COR-L47 (cell line): Measurements from ENCODE around the gene FARP1.

ENCODE experiments used
- DNase-seq: peaks from one replicate; lab custom pipeline; 2025; lab: John Stamatoyannopoulos, UW

The FARP1 gene

DNA sequence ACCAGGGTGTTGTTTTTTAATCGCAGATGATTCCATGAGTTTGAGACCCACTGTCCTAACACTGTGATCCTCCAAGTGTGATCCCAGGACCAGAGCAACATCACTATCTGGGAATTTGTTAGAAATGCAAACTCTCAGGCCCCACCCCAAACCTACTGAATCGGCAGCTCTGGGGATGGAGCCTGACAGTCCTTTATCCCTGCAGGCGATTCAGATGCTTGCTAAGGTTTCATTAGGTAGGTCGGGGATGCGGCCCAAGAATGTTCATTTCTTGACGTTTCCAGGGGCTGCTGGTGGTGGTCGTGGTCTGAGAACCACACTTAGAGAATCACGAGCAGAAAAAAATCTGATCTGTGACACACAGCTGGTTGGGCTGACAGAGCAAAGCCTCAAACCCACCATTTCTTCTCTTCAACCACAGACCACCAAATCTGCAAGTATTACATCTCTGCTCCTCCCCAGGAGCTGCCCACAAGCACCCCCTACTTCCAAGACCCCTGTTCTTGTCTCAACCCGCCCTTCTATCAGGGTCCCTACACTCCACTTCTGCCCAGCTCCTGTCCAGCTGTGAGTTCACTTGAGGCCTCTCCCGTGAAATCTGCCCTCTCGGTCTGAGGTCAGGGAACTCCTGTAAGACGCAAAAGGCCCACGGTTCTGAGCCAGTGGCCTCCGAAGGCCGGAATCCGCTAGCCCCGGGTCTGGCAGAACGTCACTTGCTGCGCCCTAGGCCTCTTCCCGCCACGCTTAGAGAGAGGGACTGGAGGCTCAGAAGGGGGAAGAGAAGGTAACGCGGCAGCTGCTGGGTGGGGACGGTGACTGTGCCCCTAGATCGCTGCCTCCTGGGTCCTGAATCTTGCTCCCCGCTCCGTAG, 1.1 kb upstream of the FARP1 start:
- no peak for DNase-seq

DNA sequence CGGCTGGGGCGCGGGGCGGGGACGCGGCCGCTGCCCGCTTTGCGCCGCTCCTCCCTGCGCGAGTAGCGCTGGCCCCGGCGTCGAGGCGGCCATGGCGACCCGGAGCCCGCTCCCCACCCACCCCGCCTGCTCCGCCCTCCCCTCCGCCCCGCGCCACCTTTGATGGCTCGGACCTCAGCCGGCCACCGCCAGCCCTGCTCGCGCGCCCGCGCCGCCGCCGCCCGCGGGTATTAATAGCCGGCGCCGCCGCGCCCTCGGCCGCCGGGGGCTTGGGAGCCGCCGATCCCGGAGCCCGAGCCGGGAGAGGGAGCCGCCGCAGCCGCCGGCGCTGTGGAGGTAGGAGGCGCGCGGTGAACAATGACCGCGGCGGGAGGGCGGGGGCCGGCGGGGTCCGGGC, 261 bp downstream of the FARP1 start:
- no peak for DNase-seq

DNA sequence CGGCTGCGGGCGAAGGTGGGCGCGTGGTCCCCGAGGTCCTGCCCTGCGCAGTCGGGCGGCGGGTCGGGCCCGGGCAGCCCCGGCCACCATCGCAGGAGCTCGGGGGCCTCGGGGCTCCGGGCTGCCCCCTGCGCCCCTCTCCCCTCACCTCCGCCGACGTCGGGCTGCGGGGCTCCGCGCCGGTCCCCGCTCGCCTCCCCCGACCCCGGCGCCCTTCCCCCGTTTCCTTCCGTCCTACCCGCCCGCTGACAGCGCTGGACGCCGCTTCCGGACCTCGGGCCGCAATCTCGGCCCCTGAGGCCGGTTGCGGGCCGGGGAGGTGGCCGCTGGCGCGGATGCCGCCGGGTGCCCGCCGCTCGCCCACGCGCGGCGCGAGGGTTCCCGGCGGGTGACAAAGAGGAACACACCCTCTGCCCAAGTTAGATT, 720 bp downstream of the FARP1 start:
- no peak for DNase-seq

DNA sequence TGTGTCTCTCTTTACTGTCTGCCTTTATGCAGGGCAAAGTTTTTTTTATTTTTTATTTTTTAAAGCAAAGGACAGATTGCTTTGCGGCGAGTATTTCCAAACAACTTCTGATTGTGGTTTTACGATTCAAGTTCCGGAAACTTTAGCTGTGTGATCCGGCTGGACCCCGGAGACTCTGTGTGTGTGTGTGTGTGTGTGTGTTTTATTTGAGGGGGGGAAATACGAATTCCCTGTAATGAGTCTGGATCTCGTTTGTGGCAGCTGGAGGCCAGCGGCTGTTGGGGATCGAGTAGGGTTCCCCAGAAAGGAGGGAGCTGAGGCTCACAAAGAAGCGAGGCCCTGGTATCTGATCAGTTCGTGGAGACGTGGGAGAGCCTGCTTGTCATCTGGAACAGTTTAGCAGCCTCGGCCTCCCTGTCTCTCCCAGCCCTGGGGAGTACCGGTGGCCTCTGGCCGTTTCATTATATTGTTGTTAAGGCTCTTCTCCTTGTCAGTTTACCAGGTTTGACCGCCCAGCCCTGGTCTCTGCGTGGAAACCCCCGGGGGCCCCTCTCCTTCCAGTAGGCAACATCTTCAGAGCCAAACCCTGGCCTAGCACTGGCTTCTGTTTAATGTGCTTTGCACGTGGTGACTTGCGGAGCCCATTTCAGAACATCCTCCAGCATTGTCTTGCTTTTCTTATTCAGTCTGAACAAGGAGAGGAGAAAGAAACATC, 1.3 kb downstream of the FARP1 start:
- no peak for DNase-seq

DNA sequence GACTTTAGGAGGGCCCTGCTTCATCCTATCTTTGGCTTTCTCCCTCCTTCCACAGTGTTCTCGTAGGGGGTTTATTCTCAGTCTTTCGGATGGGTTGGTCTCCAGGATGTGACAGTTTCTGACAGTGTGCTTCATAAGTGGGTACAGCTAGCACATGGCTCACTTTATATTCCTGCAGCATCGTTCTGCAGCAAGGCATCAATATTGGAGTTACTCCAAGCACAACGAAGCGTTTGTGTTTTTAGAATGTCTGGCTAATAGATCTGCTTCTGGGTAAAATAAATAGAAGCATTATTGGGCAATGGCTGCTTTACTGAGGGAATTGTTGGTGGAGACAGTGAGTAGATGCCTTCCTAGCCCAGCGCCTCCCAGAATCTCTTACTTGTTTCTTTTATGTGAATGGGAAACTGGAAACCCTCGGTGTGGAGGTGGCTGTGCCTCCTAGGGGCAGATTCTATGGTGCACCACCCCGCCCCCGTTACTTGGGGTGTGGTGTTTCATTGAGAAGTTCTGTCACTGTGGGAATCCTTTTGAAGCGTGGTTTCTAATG, 2.0 kb downstream of the FARP1 start:
- peak; percentile 59 for DNase-seq

DNA sequence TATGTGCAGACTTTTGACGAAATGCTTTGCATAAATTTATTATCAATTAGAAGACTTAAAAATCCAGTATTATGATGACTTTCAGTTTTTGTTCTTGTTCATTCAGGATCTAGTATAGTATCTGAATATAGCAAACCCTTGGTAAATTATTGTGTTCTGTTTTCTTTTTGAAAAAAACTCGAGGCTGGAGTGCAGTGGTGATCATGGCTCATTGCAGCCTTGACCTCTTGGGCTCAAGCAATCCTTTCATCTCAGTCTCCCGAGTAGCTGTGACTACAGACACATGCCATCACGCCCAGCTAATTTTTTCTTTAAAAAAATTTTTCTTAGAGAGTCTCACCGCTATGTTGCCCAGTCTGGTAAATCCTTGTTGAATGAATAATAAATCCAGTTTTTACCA, 4.6 kb downstream of the FARP1 start:
- DNase-seq, result no peak

DNA sequence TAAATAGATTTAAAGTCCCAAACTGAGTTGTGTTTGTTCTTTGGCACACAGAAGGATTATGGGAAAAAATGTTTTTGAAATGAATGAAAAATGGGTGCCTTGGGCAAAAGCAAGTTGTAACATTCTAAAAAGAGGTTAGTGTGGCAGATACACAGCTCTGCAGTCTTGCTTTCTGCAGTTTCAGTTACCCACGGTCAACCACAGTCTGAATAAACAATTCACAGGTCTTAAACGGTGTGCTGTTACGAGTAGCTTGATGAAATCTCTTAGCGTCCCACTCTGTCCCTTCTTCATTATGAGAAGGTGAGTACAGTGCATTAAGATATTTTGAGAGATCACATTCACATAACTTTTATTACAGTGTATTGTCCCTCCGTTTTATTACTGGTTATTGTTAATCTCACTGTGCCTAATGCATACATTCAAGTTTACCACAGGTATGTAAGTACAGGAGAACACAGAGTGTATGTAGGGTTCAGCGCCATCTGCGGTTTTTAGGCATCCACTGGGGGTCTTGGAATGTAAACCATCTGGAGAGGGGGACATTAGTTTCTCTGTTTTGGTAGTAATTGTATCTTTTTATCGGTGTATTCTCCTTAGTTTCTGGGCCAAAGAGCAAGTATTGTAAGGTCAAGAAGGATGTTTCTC, 8.1 kb downstream of the FARP1 start:
- no peak for DNase-seq

DNA sequence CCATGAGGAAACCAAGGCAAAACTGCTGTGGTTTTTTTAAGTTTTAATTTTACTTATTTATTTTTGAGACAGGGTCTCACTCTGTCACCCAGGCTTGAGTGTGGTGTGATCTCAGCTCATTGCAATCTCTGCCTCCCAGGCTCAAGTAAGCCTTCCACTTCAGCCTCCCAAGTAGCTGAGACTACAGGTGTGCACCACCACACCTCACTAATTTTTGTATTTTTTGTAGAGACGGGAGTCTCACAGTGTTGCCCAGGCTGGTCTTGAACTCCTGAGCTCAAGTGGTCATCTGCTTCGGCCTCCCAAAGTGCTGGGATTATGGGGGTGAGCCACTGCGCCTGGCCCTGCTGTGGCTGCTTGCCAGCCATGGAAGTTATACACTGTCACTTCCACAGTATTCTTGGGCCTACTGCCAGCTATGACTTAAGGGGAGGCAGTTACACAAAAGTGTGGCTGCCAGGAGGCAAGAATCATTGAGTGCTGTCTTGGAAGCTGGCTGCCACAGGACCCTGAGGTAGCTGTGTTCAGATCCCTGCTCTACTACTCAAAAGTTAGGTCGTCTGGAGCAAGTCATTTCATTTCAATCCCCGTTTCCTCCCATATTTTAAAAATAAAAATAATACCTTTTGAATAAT, 12.7 kb downstream of the FARP1 start:
- DNase-seq, result no peak

DNA sequence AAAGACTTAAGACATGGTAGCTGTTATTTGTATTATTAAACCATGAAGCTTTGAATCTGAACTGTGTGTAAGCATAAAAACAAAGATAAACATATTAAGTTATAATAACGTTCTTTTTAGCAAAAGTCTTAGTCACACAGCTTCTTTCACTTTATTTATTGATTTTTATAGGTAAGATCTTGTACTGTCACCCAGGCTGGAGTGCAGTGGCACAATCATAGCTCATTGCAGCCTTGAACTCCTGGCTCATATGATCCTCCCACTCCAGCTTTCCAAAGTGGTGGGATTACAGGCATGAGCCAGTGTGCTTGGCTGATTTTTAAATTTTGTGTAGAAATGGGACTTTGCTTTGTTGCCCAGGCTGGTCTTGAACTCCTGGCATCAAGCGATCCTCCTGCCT, 13.4 kb downstream of the FARP1 start:
- DNase-seq, result no peak

DNA sequence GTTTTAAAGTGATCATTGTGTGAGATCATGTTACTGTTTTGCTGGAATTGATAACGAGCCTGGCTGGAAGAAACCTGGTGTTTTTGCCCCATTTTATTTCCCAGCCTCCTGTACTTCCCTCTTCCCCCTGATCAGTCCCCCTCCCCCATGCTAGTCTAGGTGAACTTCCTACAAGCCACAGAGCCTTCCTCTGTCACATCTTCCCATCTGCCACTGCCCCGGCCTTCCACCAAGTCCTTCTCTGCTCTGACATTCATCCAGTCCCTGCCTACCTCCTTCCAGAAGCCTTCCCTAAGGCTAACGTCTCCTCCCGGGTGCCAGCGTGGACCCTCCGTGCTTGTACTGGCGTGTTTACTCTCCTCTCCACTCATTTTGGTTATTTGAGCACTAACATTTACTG, 14.3 kb downstream of the FARP1 start:
- DNase-seq, result no peak

DNA sequence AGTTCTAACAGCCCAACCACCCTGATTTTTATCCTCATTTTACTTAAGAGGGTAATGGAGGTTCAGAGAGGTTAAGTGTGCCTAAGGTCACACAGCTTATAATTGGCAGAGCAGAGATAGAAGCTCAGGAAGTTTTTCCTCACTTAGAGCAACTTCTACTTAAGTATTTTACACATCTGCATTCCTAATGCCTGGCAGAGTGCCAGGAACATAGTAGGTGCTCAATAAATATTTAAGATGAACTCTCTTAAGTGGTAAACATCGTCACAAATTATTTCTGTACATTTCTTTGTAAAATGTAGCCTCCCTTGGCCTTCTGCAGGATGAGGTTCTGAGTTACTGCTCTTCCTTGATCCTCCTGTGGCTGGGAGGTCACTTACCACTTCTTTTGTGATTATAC, 14.7 kb downstream of the FARP1 start:
- no peak for DNase-seq

DNA sequence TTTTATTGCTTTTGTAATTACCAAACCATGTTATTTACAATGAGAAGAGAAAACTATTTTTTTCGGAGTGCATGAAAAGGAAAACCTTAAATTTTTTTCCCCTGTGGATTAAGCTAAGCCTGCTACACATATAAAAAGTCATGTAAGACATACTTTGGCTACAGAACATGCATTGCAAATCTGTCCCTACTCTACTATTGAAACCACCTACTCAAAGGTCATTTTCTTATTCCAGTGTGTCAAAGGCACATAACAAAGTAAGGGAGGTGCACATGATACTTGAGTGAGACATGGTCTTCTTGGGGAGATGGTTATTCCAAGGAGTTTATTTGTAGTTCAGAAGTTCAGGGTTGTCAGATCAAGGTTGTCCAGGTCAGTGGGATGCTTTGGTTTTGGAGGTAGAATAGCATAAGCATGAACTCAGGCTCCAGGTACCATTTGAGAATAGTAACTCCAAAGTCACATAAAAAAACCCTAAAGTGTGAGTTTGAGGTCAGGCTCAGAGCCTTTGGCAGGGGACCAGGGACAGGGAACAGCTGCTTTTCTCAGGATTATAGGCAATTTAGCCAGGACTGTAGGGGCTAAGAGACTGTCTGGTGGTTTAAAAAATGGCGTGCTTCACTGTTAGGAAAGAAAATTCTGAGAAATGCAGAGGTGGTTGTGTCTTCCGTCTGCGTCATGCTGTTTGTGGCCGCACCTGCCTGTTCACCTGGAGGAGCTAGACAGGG, 15.4 kb downstream of the FARP1 start:
- no peak for DNase-seq

DNA sequence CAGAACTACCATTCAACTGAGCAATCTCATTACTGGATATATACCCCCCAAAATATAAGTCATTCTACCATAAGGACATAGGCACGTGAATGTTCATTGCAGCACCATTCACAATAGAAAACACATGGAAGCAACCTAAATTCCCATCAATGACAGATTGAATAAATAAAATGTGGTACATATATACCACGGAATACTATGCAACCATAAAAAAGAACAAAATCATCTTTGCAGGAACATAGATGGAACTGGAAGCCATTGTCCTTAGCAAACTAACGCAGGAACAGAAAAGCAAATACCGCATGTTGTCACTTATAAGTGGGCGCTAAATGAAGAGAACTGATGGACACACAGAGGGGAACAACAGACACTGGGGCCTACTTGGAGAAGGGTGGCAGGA, 20.0 kb downstream of the FARP1 start:
- no peak for DNase-seq

DNA sequence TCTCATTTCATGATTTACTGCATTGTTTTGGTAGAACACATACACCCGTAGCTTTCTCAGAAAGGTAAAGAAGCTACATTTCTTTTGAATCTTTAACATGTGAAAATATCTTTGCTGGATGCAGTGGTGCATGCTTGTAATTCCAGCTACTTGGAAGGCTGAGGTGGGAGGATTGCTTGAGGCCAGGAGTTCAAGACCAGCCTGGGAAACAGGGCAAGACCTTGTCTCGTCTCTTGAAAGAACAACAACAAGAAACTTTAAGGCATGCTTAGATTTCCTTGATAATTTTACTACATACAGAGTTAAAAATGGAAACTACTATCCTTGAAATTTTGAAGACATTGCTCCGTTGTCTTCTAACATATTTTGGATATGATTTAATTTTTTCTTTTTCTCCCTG, 26.4 kb downstream of the FARP1 start:
- no peak for DNase-seq

DNA sequence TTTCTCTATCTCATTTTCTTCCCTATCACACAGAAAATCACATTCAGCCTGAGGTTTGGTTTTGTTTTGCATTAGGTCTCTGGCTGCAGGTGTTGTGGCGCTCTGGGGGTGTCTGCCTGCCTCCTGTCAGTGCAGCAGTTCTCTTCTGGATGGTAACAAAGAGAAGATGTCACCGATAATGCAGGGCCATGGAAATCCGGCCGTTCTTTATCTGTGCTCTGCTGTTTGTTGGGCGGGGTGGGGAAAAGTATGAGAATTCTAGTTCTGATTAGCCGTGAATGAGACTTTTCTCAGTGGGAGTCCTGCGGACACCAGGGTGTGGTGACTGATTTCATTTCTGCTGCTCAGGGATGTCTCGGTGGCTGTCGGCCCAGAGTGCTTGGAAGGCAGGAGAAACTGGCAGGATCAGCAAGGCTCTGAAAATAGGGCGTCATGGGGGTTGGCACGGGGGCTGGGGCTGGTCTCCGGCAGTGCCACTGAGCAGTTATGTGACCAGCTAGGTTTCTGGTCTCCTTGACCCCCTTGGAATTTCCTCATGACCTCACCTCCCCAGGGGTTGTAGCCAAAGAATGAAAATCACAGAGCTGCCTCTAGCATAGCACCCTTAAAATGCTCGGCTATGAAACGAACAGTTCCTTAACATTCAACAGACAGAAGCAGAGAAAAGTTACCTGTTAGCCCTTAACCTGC, 29.2 kb downstream of the FARP1 start:
- DNase-seq, result no peak

DNA sequence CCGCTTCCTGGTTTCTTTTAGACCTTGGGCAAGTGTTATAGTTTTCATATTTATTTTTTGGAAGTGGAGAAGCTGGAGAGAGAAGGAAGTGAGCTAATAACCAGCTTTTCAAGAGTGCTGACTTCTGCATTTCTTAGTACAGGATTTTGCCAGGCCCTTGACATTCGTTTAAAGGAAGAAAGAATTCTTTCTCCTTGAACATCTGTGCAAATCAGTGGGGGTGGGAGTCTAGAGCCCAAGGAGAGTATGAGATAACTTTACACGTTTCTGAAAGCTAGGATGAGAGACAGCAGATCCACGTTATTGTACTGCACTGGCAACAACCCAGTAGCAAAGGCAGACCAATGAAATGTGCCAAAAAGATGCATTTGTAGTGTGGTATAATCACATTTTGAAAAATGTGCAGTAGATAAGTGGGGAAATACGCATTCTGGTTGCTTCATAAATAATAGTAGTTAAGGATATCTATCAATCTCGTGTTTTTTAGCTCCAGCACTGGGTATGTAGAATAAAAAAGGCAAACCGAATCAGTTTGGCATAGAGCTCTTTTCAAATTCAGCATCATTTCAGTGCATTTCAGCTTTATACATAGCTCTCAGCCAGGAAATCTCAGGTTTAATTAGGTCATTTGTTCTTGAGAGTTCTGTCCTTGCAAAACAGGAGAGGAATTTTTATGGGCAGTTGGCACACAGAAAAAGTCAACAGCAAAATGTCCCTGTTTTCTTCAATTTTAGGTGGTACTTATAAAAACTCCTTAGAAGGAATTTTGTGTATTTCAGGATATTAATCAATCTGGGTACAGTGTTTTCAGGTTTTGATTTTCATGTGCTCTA, 29.9 kb downstream of the FARP1 start:
- no peak for DNase-seq

DNA sequence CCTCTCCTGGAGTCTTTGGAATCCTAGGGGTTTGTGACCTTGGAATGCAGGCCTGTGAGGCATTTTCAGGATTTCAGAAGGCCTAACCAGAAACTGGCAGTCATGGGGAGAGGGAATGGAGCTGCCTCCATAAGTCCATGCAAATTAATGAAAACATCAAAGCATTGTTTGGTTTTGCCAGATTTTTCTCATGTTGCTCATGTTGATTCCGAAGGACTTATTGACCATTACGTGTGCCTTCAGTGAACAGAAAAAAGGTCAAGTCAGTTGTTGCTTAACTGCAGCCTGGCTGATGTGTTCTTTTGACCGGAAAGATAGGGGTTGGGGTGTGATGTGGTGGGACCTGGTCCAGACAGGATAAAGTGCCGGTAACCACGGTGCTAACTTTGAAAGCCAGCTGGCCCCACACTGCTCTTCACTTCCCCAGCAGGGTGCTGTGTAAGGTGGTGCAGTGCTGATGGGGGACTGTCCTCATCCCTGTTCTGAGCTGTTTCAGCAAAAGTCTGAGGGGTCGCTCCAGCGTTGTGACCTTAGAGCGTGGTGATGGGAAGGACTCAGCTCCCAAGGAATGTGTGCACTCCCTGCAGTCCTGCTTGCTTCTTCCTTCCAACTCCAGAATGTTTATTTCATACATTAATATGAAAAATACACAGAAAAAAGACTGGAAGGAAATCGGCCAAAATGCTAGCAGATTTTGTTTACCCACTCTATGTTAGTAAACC, 30.7 kb downstream of the FARP1 start:
- no peak for DNase-seq

DNA sequence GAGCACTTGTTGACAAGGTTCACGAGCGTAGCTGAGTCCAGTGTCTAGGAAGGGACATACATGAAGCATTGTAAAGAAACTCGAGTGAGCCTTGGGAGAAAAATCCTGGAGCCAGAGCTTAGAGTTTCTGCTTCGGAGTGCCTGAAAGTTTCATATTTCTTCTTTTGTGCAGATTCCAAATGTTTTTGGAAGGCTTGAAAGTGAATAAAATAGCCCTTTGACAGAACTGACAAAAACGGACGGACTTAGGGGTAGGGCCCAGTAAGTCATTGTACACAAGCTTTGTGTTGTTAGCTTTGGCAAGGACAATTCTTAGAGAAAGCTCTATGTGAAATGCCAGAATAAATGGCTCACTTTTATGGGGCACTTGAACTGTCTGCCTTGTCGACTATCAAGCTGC, 31.4 kb downstream of the FARP1 start:
- DNase-seq, result no peak

DNA sequence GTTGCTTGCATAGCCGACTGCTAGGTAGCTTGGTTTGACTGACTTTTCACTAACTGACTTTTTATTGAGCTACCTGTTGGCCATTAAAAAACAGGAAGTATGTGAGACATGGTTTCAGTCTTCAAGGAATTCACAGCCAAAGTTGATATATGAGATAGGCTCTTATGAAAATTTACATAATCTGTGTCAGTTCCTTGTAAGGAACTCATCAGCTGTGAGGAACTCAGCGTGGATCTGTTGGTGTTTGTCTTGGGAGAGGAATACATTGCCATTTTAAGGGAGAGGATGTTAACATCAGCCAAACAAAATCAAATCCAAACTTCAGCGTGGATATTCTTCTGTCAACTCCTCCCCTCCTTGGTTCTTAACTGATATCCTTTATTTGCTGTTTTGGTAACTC, 32.1 kb downstream of the FARP1 start:
- no peak for DNase-seq
